Fibroblast of pulmonary artery (primary cell): ENCODE measurements around the gene MEAF6.

Experiments used
- DNase-seq: peaks from one replicate; pipeline ENCODE4 v3.0.0-alpha.2; 2010; ENCODE audit warnings: low read depth
- H3K4me3 ChIP-seq: replicated peaks from 2 replicates; pipeline ENCODE4 v1.5.1; 2011; ENCODE audit warnings: low read depth, mild to moderate bottlenecking, control low read depth, low read length, moderate library complexity
- CTCF ChIP-seq: IDR thresholded peaks from 2 replicates; pipeline ENCODE4 v1.5.1; 2011; ENCODE audit warnings: mild to moderate bottlenecking, control low read depth, low read length, inconsistent platforms; ENCODE audit errors: missing control alignments

The MEAF6 gene

DNA sequence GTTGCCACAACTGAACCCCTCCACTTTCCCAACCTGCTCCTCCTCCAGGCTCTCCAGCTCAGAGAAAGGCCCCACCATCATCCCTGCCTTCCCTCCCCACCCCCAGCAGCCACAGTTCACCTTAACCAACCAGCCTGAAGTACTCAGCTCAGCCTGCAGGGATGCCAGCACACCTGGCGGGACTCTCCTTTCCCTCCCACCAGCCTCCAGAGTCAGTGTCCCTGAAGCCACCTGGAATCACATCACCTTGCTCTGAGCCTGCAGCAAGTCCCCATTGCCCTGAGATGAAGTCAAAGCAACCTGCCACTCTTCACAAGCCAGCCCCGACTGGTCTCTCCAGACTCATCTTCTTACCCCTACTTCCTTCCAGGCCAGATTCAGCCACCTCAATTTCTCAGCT is 66.4 kb downstream of the MEAF6 start:
- H3K4me3 ChIP-seq: no peak overlapping the region
- no peak for TF ChIP-seq CTCF
- DNase-seq: no peak

GRCh38 chr1:37446874-37447273 is 67.7 kb downstream of the MEAF6 start:
- no peak overlapping the region for H3K4me3 ChIP-seq
- DNase-seq: no peak
- no peak for TF ChIP-seq CTCF

DNA sequence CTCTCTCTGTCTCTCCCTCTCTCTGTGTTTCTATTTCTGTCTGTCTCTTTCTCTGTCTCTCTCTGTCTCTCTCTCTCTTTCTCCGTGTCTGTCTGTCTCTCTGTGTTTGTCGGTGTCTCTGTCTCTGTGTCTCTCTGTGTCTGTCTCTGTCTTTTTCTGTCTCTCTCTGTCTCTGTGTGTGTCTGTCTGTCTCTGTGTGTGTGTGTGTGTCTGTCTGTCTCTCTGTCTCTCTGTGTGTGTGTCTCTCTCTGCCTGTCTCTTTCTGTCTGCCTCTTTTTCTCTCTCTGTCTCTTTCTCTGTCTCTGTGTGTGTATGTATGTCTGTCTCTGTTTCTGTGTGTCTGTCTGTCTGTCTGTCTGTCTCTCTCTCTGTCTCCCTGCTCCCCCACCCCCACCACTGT is 71.9 kb downstream of the MEAF6 start:
- TF ChIP-seq CTCF: no peak
- no peak overlapping the region for H3K4me3 ChIP-seq
- no peak for DNase-seq
